ENCODE measurements around the gene VIL1.

The VIL1 gene

GRCh38 chr2:218438596-218438995 lies 19.7 kb downstream of the VIL1 start:
- DNase-seq (ENCODE audit: low read depth in 2 of 2) = no peak

- no peak for DNase-seq (ENCODE audit: low read depth in 2 of 2)
These were observed 25.9 kb downstream of the VIL1 start for GRCh38 chr2:218444692-218445357.

GRCh38 chr2:218445602-218446001 lies 26.7 kb downstream of the VIL1 start:
- DNase-seq (ENCODE audit: low read depth in 2 of 2) = no peak

DNA sequence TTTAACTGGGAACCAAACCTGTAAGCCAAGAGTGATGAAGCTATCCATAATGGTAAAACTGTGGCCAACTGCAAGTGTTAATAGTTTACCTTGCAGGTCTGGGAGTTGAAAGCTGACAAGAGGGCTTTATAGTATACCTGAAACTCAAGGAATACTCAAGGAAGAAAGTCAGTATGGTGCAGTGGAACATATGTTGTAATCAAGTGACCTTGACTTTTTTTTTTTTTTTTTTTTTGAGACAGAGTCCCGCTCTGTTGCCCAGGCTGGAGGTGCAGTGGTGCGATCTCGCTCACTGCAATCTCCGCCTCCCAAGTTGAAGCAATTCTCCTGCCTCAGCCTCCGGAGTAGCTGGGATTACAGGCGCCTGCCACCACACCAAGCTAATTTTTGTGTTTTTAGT lies 27.6 kb downstream of the VIL1 start:
- no peak for DNase-seq (ENCODE audit: low read depth in 2 of 2)

DNA sequence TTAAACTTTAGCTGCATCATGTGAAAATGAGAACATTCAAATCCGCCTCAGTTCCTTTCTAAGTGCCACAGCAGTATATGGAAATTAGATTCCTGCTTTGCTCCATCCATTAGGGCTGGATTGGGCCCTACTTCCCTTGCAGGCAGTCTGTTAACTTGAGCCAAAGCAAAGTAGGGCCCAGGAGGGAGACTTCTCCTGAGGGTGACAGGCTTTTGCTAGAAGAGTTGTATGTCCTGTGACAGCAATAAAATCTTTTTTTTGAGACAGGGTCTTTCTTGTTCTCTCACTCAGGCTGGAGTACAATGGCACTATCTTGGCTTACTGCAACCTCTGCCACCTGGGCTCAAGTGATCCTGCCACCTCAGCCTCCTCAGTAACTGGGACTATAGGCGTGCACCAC lies 28.1 kb downstream of the VIL1 start:
- DNase-seq (ENCODE audit: low read depth in 2 of 2) = no peak

DNA sequence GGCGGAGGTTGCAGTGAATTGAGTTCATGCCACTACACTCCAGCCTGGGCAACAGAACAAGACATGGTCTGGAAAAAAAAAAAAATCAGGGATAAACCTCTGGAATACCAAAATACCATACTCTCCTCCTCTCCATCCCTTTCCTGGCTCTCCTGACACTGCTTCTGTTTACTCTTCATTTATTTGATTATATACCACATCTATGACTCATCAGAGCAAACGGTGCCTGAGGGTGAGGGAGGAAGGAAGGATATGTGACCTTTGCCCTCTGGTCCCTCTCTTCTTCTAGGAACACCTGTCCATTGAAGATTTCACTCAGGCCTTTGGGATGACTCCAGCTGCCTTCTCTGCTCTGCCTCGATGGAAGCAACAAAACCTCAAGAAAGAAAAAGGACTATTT lies 30.0 kb downstream of the VIL1 start:
- no peak for DNase-seq (ENCODE audit: low read depth in 2 of 2)

- DNase-seq (ENCODE audit: low read depth in 2 of 2) = no peak
These were observed 33.2 kb downstream of the VIL1 start for GRCh38 chr2:218452079-218452478.

DNA sequence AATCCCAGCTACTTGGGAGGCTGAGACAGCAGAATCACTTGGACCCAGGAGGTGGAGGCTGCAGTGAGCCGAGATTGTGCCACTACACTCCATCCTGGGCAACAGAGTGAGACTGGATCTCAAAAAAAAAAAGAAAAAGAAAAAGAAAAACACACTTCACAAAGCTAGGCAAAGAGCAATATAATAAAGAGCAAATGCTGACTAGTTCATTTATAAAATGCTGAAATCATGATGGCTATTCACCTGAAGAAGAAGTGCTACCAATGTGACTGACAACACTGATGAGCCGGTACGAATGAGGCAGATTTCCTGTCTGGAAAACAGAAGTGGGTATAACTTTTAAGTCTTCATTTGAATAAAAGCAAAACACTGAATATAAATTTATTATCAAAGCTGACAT lies 37.9 kb downstream of the VIL1 start:
- DNase-seq (ENCODE audit: low read depth in 2 of 2) = no peak

GRCh38 chr2:218458598-218458997 lies 39.7 kb downstream of the VIL1 start:
- DNase-seq (ENCODE audit: low read depth in 2 of 2) = no peak

- no peak for DNase-seq (ENCODE audit: low read depth in 2 of 2)
These were observed 47.2 kb downstream of the VIL1 start for GRCh38 chr2:218465987-218466633.

GRCh38 chr2:218470448-218470847 lies 51.5 kb downstream of the VIL1 start:
- DNase-seq (ENCODE audit: low read depth in 2 of 2) = no peak

- no peak for DNase-seq (ENCODE audit: low read depth in 2 of 2)
These were observed 52.1 kb downstream of the VIL1 start for GRCh38 chr2:218471036-218471435.

DNA sequence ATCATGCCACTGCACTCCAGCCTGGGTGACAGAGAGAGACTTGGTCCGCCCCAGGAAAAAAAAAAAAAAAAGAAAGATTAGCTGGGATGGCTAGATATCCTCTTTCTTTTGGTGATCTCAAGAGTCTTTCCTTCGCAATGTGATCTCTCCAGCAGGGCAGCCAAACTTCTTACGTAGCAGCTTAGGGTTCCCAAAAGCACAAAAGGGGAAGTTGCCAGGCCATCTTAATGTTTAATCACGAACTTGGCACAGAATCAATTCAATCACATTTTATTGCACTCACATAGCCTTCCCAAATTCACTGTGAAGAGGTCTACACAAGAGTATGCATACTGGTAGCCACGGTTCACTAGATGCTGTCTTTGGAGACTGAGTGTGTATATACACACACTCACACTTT lies 53.1 kb downstream of the VIL1 start:
- no peak for DNase-seq (ENCODE audit: low read depth in 2 of 2)

GRCh38 chr2:218472988-218473387 lies 54.1 kb downstream of the VIL1 start:
- DNase-seq (ENCODE audit: low read depth in 2 of 2) = no peak

DNA sequence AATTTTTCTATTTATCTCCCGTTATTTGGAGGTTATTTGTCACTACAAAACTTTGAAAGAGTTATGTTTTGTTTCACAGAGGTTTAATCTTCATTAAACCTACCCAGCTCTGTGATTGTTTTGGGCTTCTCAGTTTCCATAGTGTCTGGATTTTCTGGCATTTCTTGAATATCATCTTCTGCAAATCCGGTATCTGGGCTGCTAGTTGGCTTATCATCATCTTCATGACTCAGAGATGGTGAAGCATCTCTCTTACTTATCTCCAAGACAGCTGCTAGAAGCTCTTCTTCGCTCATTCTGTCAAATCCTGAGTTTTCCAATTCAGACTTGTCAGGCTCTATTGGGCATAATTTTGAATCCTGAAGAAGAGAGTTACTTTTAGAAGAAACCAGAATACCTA lies 55.6 kb downstream of the VIL1 start:
- no peak for DNase-seq (ENCODE audit: low read depth in 2 of 2)

DNA sequence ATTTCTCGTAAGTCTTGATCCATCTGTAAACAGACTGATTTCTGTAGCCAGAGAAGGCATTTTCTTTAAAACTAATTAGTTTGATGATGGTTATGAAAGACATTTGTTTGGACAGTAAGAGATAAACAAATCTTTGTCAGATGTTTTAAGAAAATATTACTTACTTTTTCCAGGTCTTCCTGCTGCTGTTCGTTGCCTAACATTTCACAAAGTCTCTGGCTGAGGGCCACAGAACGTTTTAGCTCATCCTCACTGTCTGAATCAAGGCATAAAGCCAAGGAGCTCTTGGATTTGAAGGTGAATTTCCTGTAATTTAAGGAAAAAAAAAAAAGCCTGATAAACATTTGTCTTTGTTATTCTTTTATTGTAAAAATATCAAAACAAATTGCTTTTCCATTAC lies 57.8 kb downstream of the VIL1 start:
- DNase-seq (ENCODE audit: low read depth in 2 of 2) = no peak

DNA sequence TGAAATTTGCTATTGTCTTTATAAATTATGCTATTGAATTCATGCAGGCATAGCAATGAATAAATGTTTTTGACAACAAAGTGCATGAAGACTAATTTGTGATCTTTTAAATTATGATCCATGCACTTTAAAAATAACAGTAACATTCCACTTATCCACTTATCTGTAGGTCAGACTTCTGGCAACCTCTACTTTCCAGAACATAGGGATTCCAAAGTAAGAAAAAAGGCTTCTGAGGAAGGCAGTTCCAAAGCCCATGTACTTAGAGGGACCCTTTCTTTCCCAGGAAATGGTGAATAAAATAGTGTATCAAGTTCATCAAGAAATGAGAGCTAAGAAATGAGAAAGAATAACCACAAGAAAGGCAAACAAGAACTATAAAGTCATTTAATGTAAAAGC lies 58.3 kb downstream of the VIL1 start:
- no peak for DNase-seq (ENCODE audit: low read depth in 2 of 2)

DNA sequence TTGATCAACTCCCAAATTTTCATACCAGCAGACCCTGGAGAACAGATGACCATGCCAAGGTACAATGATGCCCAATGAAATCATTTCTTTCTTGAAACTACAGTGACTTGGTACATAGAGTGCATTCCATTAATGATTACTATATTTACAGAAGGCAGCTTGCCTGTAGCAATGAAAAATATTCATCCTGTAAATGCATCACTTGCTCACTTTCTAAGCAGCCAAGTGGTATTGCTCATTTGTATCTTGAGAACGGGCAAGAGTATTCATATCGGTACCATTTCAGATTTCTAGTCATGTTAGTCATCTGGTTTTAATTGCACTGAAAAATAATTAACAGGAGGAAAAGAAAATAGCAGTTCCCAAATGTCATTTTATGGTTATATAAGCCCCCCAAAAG lies 59.6 kb downstream of the VIL1 start:
- DNase-seq (ENCODE audit: low read depth in 2 of 2) = no peak

DNA sequence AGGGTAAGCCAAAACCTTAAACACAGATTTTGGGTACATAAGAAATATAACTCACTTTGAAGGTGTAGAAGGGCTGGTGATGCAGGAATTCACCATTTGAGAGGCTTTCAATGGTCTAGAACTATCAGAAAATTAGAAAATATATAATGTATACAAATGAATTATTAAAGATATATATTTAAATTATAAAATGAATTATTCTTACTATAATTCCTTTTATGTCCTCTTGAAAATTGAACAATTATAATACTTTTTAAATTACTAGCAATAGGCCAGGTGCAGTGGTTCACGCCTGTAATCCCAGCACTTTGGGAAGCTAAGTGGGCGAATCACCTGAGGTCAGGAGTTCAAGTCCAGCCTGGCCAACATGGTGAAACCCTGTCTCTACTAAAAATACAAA lies 60.7 kb downstream of the VIL1 start:
- DNase-seq (ENCODE audit: low read depth in 2 of 2) = no peak

DNA sequence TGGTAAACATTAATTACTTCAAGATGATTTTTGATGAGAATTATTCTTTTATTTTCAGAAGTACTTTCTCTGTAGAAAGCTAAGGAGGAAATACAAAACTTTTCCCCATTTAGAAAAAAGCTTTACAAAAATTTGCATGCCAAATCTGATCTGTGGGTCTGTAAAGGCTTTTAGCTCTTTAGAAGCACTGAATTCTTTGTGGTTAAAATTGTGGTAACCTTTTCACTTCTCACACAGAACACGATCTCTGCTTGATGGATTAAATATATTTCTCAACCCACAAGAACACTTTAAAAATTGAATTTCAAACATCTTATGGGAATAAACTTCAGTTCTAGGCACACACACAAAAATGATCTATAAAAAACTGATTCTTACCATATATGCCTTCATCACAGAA lies 63.7 kb downstream of the VIL1 start:
- no peak for DNase-seq (ENCODE audit: low read depth in 2 of 2)

DNA sequence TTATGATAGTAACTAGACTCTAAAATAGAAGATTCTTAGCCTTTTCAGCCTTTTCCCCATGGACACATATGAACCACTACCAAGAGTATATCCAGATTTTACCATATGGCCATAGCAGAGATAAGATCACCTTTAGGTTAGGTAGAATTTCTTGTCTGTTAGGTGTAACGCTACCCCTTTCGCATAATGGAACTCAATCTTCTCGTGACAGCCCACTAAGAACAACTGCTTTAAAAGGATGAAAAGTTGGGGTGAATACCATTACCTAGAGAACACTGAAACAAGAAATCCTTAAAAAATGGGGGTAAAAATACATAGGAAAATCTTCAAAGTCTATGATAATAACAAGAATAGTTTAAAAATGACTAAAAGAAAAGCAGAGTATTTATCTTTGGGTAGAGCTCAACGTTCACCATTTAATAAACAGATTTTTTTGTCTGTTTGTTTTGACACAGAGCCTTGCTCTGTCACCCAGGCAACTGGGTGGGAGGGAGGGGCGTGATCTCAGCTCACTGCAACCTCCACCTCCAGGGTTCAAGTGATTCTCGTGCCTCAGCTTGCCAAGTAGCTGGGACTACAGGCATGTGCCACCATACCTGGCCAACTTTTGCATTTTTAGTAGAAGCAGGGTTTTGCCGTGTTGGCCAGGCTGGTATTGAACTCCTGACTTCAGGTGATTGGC lies 67.2 kb downstream of the VIL1 start:
- no peak for DNase-seq (ENCODE audit: low read depth in 2 of 2)

DNA sequence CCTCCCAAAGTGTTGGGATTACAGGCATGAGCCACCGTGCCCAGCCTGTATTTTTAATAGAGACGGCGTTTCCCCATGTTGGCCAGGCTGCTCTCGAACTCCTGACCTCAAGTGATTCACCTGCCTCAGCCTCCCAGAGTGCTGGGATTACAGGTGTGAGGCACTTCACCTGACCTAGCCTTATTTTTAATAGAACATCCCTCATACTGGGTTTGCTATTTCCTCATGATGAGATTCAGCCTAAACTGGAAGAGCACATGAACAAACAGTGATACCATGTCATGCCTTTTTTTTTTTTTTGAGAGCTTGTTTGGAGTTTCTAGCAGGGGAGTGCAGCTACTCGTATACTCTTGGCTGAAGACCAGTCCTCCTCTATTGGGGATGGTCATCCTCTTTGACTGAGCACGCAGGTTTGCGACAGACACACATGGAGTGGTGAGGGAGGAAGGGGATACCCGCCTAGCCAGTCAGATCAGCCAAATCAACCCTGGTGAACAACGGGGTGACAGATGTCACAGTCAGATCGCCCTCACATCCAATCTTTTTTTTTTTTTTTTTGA lies 81.7 kb downstream of the VIL1 start:
- no peak for DNase-seq (ENCODE audit: low read depth in 2 of 2)

GRCh38 chr2:218501665-218502064 lies 82.7 kb downstream of the VIL1 start:
- no peak for DNase-seq (ENCODE audit: low read depth in 2 of 2)
